Osteocyte (in vitro differentiated cells): Measurements from ENCODE around the gene BABAM2. TPM values are rescaled to one million over a fixed set of nuclear protein-coding genes. Genes with fewer than 3 reads are reported as not detected.

ENCODE experiments used
- DNase-seq: peaks from one replicate; pipeline ENCODE4 v3.0.0; 2021; ENCODE audit warnings: mixed read lengths; ENCODE audit not compliant: unreplicated experiment; ENCODE audit errors: extremely low spot score
- H3K27ac Mint-ChIP-seq: one replicate; pipeline ENCODE4 v1.8.0; 2021; ENCODE audit warnings: mild to moderate bottlenecking, mixed read lengths; ENCODE audit not compliant: unreplicated experiment
- H3K27me3 Mint-ChIP-seq: one replicate; pipeline ENCODE4 v1.8.0; 2021; ENCODE audit warnings: mixed read lengths; ENCODE audit not compliant: unreplicated experiment
- H3K36me3 Mint-ChIP-seq: one replicate; pipeline ENCODE4 v1.8.0; 2021; ENCODE audit warnings: mixed read lengths; ENCODE audit not compliant: unreplicated experiment
- H3K4me1 Mint-ChIP-seq: one replicate; pipeline ENCODE4 v1.8.0; 2021; ENCODE audit warnings: mixed read lengths; ENCODE audit not compliant: unreplicated experiment
- H3K4me3 Mint-ChIP-seq: one replicate; pipeline ENCODE4 v1.8.0; 2021; ENCODE audit warnings: mild to moderate bottlenecking, moderate library complexity, mixed read lengths; ENCODE audit not compliant: unreplicated experiment
- H3K9me3 Mint-ChIP-seq: one replicate; pipeline ENCODE4 v1.8.0; 2021; ENCODE audit warnings: mixed read lengths; ENCODE audit not compliant: unreplicated experiment
- total RNA-seq: library from RNA; stranded (reverse); gene quantifications from 2 replicates; pipeline ENCODE4 v1.2.1, GENCODE V29; 2021
- TF ChIP-seq, protein P1 (sequence below): fragments of 200-600 bp; sonication (generic); IDR thresholded peaks from 2 replicates; pipeline ENCODE4 v1.5.0; 2021; ENCODE audit warnings: antibody characterized with exemption, mild to moderate bottlenecking, moderate library complexity

BABAM2 gene
- total RNA-seq, 1 donor from 2014 or later: 43.6 TPM

- peaks cover 5% of the 10 kb centered on the region for H3K36me3 Mint-ChIP-seq
- no peaks in the 10 kb centered on the region for H3K9me3 Mint-ChIP-seq
- H3K27ac Mint-ChIP-seq: no peak overlapping the region
- H3K4me3 Mint-ChIP-seq: no peak overlapping the region
- peaks cover 21% of the 10 kb centered on the region for H3K4me1 Mint-ChIP-seq
- no peak for DNase-seq
- no peaks in the 10 kb centered on the region for H3K27me3 Mint-ChIP-seq
- TF ChIP-seq, protein P1, sequence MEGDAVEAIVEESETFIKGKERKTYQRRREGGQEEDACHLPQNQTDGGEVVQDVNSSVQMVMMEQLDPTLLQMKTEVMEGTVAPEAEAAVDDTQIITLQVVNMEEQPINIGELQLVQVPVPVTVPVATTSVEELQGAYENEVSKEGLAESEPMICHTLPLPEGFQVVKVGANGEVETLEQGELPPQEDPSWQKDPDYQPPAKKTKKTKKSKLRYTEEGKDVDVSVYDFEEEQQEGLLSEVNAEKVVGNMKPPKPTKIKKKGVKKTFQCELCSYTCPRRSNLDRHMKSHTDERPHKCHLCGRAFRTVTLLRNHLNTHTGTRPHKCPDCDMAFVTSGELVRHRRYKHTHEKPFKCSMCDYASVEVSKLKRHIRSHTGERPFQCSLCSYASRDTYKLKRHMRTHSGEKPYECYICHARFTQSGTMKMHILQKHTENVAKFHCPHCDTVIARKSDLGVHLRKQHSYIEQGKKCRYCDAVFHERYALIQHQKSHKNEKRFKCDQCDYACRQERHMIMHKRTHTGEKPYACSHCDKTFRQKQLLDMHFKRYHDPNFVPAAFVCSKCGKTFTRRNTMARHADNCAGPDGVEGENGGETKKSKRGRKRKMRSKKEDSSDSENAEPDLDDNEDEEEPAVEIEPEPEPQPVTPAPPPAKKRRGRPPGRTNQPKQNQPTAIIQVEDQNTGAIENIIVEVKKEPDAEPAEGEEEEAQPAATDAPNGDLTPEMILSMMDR: no peak
These were observed 344.3 kb downstream of the BABAM2 start for GRCh38 chr2:28234807-28235206.

- Mint-ChIP-seq H3K9me3 (no peaks in the 10 kb centered on the region), H3K27me3 (no peaks in the 10 kb centered on the region), H3K4me1 (peaks cover 8% of the 10 kb centered on the region), H3K36me3 (peaks cover 8% of the 10 kb centered on the region), H3K27ac (no peak overlapping the region), H3K4me3 (no peak overlapping the region)
- no peak for DNase-seq
- TF ChIP-seq, protein P1: no peak
These were observed 348.7 kb downstream of the BABAM2 start for GRCh38 chr2:28239207-28239606.

- Mint-ChIP-seq H3K27ac (no peak overlapping the region), H3K27me3 (no peaks in the 10 kb centered on the region), H3K9me3 (no peaks in the 10 kb centered on the region), H3K4me1 (peaks cover 12% of the 10 kb centered on the region), H3K36me3 (peaks cover 20% of the 10 kb centered on the region), H3K4me3 (no peak overlapping the region)
- DNase-seq: no peak
- TF ChIP-seq, protein P1: no peak
These were observed 350.4 kb downstream of the BABAM2 start for GRCh38 chr2:28240937-28241336.

- Mint-ChIP-seq H3K27me3 (no peaks in the 10 kb centered on the region), H3K9me3 (peaks cover 4% of the 10 kb centered on the region), H3K4me3 (no peak overlapping the region), H3K4me1 (peaks cover 36% of the 10 kb centered on the region), H3K27ac (no peak overlapping the region), H3K36me3 (peaks cover 18% of the 10 kb centered on the region)
- TF ChIP-seq, protein P1: no peak
- DNase-seq: no peak
These were observed 356.8 kb downstream of the BABAM2 start for GRCh38 chr2:28247290-28247689.

- no peak overlapping the region for H3K27ac Mint-ChIP-seq
These were observed 357.2 kb downstream of the BABAM2 start for GRCh38 chr2:28247734-28248133.

More at GRCh38 chr2:28247734-28248133, 357.2 kb downstream of the BABAM2 start:
- TF ChIP-seq, protein P1: no peak
- Mint-ChIP-seq H3K9me3 (peaks cover 4% of the 10 kb centered on the region), H3K4me1 (peaks cover 36% of the 10 kb centered on the region), H3K36me3 (peaks cover 18% of the 10 kb centered on the region), H3K27me3 (no peaks in the 10 kb centered on the region), H3K4me3 (no peak overlapping the region)
- no peak for DNase-seq
